Aortic smooth muscle cell (primary cell): ENCODE results near the gene PKIG. TPM values are rescaled to one million over a fixed set of nuclear protein-coding genes. Genes with fewer than 3 reads are reported as not detected.

Experiments
- total RNA-seq: library from RNA; depleted of rRNA; stranded (reverse); fragments of >200 nt; gene quantifications from 2 replicates; pipeline ENCODE4 v1.2.3, GENCODE V29; 2014

PKIG gene
- 135 and 149 TPM in 2 replicates for total RNA-seq

DNA sequence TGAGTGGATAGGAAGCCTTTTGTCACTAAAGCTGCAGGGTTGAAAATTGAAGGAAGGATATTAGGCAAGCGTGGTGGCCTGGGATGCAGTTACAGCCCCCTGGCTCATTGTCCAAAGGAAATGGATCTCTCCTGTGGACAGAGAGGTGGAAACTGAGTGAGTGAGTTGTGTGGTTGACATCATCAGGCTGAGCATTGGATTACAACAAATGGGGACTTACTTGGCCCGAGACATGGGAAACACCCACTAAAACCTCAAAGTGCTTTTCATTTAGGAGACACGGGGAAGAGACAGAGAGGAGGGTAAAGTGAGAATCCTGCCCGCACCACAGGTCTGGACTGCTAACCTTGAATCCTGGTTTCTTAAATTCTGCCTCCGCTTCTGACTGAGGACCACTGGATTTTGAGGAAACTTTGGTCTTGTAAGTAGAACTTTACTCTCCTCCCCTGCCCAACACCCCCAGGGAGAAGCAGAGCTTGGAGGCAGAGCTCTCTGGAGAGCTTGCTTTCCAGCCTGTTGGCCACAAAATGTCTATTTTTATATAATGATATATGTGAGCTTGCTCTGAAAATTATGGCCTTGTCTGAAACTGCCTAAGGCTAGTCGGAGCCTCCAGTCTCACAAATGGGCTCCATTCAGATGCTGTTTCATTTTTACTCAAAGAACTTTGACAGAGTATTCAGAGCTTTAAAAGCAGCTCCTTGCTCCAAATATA, at the start of gene PKIG:
TSS of gene PKIG (plus strand) at position 269 of the 715 bp plus-strand sequence. CDS start 31,978 bp downstream, outside the sequence.

DNA sequence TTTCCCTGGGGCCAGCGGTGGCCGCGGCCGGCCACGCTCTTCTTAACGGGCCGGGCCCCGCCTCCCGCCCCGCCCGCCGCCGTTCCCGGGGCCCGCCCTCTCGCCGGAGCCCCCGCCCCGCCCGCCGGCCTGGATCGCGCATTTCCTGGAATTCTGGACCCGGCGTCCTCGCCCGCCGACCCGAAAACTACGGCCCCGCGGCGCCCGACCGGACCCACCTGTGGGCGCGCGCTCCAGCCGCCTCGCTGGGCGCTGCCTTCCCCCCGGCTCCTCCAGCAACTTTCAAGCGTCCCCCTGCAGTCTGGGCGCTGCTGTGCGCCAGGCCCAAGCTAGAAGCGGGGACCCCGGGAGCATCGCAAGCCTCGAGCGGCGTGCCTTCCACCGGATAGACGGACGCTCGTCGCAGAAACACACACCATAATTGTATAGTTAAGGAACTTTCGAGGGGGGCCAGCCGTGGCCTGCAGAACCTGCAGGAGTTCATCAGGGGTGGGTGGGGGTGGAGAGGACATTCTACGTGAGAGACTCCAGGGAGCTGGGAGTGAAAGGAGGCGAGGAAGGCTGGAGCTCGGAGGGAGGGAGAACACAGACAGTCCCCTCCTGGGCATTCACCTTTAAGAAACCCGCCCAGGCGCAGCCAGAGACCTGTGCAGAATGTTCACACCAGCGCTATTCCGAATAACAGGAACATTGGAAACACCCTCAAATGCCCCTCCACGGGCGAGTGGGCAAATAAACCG, 69.5 kb downstream of the PKIG start, which contains the start of gene ADA:
TSS of gene ADA (minus strand) at position 16 of the 740 bp plus-strand sequence. CDS start 92 bp downstream, outside the sequence.

Other genes starting within 250 kb of the PKIG start
- not detected in 2 replicates for gene R3HDML, start 245.5 kb upstream of the PKIG start, total RNA-seq
- not detected in 2 replicates for gene HNF4A, start 226.9 kb upstream of the PKIG start, total RNA-seq
- 6.6 and 7.3 TPM in 2 replicates for gene TTPAL, start 106.7 kb upstream of the PKIG start, total RNA-seq
- 185 and 230 TPM in 2 replicates for gene SERINC3, start 60.5 kb upstream of the PKIG start, total RNA-seq
- gene ADA, start 69.1 kb downstream of the PKIG start, total RNA-seq: 0.99 and 2.2 TPM in 2 replicates
- gene CCN5, start 132.8 kb downstream of the PKIG start, total RNA-seq: 0.40 and 0.93 TPM in 2 replicates
- gene KCNK15, start 163.3 kb downstream of the PKIG start, total RNA-seq: 0.26 and 0.37 TPM in 2 replicates
- 0.06 TPM in 1 of 2 replicates, not detected in the other for gene RIMS4, start 228.0 kb downstream of the PKIG start, total RNA-seq